MM.1S (cell line): ENCODE data around the gene BRD3OS.

ENCODE experiments used
- DNase-seq: peaks from one replicate; pipeline ENCODE4 v3.0.0-alpha.2; 2015
- H2AFZ ChIP-seq: fragments of 300-600 bp; sonication (generic); 2 replicates; pipeline ENCODE4 v1.6.0; 2016; ENCODE audit warnings: antibody characterized with exemption, low read length
- H3F3A ChIP-seq: fragments of 300-600 bp; sonication (generic); 2 replicates; pipeline ENCODE4 v1.6.1; 2016; ENCODE audit warnings: mild to moderate bottlenecking, antibody characterized with exemption, low read length, moderate library complexity, mixed read lengths; ENCODE audit not compliant: insufficient read depth
- H3K27ac ChIP-seq: fragments of 300-600 bp; sonication (generic); 2 replicates; pipeline ENCODE4 v1.5.1; 2016; ENCODE audit warnings: mild to moderate bottlenecking, low read length
- H3K27me3 ChIP-seq: fragments of 300-600 bp; sonication (generic); replicated peaks from 2 replicates; pipeline ENCODE4 v1.6.0; 2016; ENCODE audit warnings: low read length; ENCODE audit not compliant: insufficient read depth
- H3K36me3 ChIP-seq: fragments of 300-600 bp; sonication (generic); replicated peaks from 2 replicates; pipeline ENCODE4 v1.6.1; 2016; ENCODE audit warnings: mild to moderate bottlenecking, low read length, mixed read lengths; ENCODE audit not compliant: insufficient read depth
- H3K4me1 ChIP-seq: fragments of 300-600 bp; sonication (generic); 2 replicates; pipeline ENCODE4 v1.6.1; 2016; ENCODE audit warnings: low read length, mixed read lengths
- H3K4me2 ChIP-seq: fragments of 300-600 bp; sonication (generic); 2 replicates; pipeline ENCODE4 v1.6.0; 2016; ENCODE audit warnings: low read depth, low read length
- H3K4me3 ChIP-seq: fragments of 300-600 bp; sonication (generic); 2 replicates; pipeline ENCODE4 v1.5.1; 2016; ENCODE audit warnings: low read length, mixed read lengths
- H3K79me2 ChIP-seq: fragments of 300-600 bp; sonication (generic); 2 replicates; pipeline ENCODE4 v1.6.1; 2016; ENCODE audit warnings: mixed run types, low read length, mixed read lengths
- H3K9ac ChIP-seq: fragments of 300-600 bp; sonication (generic); 2 replicates; pipeline ENCODE4 v1.6.1; 2016; ENCODE audit warnings: low read length, mixed read lengths
- H3K9me2 ChIP-seq: fragments of 300-600 bp; sonication (generic); replicated peaks from 2 replicates; pipeline ENCODE4 v1.6.1; 2016; ENCODE audit warnings: mild to moderate bottlenecking, low read length, mixed read lengths; ENCODE audit not compliant: insufficient read depth
- H3K9me3 ChIP-seq: fragments of 300-600 bp; sonication (generic); replicated peaks from 2 replicates; pipeline ENCODE4 v1.6.1; 2016; ENCODE audit warnings: mild to moderate bottlenecking, low read length, mixed read lengths; ENCODE audit not compliant: insufficient read depth
- H4K20me1 ChIP-seq: fragments of 300-600 bp; sonication (generic); 2 replicates; pipeline ENCODE4 v1.6.1; 2016; ENCODE audit warnings: mild to moderate bottlenecking, low read length, moderate library complexity, mixed read lengths; ENCODE audit not compliant: insufficient read depth
- EZH2 ChIP-seq: fragments of 300-600 bp; sonication (generic); optimal IDR thresholded peaks from 2 replicates; pipeline ENCODE3; 2017; ENCODE audit warnings: low read depth, mild to moderate bottlenecking, antibody characterized with exemption, low read length, mixed read lengths
- EZH2phosphoT487 ChIP-seq: fragments of 300-600 bp; sonication (generic); IDR thresholded peaks from 2 replicates; pipeline ENCODE4 v1.6.1; 2018; ENCODE audit warnings: antibody characterized with exemption, low read length
- TF ChIP-seq, protein P1 (sequence below): fragments of 300-600 bp; sonication (generic); IDR thresholded peaks from 2 replicates; pipeline ENCODE4 v1.5.1; 2016; ENCODE audit warnings: antibody characterized with exemption, low read length, mixed read lengths

Gene BRD3OS

DNA sequence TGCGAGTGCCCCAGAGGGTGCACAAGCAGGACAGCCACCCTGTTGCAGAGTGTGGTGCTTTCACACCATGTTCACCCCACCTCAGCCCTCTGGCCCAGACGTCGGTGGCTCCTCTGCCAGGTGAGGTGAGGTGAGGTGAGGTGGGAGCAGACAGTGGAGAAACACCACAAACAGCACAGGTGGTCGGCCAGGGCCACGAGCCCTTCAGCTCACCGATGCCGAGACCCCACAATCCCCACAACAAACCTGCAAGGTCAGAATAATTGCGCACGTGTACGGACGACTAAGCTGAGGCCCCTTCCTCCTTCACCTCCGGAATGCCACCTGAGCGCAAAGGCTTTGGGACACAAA is 32.0 kb downstream of the BRD3OS start:
- no peaks in the 10 kb centered on the region for H3K27me3 ChIP-seq
- H3K4me2 ChIP-seq: no peak overlapping the region
- no peak for DNase-seq
- no peak overlapping the region for H2AFZ ChIP-seq
- TF ChIP-seq, protein P1, sequence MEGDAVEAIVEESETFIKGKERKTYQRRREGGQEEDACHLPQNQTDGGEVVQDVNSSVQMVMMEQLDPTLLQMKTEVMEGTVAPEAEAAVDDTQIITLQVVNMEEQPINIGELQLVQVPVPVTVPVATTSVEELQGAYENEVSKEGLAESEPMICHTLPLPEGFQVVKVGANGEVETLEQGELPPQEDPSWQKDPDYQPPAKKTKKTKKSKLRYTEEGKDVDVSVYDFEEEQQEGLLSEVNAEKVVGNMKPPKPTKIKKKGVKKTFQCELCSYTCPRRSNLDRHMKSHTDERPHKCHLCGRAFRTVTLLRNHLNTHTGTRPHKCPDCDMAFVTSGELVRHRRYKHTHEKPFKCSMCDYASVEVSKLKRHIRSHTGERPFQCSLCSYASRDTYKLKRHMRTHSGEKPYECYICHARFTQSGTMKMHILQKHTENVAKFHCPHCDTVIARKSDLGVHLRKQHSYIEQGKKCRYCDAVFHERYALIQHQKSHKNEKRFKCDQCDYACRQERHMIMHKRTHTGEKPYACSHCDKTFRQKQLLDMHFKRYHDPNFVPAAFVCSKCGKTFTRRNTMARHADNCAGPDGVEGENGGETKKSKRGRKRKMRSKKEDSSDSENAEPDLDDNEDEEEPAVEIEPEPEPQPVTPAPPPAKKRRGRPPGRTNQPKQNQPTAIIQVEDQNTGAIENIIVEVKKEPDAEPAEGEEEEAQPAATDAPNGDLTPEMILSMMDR: no peak
- TF ChIP-seq EZH2 (no peak), EZH2phosphoT487 (no peak)
- no peaks in the 10 kb centered on the region for H3K9me3 ChIP-seq
- no peaks in the 10 kb centered on the region for H3K36me3 ChIP-seq
- peaks cover 15% of the 10 kb centered on the region for H3K79me2 ChIP-seq
- H3K27ac ChIP-seq: no peak overlapping the region
- no peaks in the 10 kb centered on the region for H3F3A ChIP-seq
- peaks cover 21% of the 10 kb centered on the region for H3K4me1 ChIP-seq
- no peaks in the 10 kb centered on the region for H3K9me2 ChIP-seq
- H3K4me3 ChIP-seq: no peak overlapping the region
- H3K9ac ChIP-seq: no peak overlapping the region
- peaks cover 5% of the 10 kb centered on the region; the same call in 1 of the 2 replicates for H4K20me1 ChIP-seq

DNA sequence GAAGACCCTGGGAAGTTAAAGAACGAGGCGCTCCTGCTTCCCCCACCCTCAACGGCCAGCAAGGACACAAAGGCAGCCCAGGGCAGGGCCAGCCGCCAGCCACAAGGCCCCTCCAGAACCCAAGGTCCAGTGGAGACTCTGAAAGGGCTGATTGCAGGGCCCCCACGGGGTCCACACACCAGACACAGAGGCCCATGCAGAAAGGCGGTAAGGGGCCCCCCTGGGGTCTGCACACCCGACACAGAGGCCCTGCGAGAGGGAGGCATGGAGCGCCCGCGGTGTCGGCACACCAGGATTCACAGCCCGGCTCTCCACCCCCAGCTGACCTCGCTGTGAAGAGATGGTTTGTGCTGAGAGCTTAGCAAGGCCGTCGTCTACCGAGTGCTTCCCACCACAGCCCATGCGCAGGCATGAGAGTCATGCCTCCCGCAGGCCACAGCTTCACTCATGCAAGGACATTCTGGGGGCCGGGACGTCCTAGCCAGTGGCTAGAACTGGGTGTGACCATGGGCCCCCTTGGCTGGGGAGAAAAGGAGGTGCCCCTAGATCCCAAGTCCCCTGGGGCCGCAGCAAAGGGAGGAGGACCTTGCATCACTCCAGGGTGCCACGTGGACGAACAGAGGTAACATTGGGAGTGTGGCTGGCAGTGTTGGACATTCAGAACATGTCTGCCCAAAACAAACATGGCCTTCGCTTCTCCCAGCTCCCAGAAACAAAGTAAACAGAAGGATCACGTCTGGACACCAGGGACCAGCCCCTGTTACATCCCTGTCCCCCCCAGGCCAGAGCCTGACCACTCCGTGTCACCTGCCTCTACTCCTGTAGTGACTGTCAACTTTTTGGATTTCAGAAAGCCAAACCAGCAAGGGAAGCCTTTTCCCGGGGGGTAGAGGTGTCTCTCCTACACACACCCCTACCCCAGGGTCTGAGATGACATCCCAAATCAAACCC is 32.7 kb downstream of the BRD3OS start:
- H4K20me1 ChIP-seq: peaks cover 5% of the 10 kb centered on the region; the same call in 1 of the 2 replicates
- TF ChIP-seq, protein P1: no peak
- TF ChIP-seq EZH2phosphoT487: no peak
- no peak for TF ChIP-seq EZH2

DNA sequence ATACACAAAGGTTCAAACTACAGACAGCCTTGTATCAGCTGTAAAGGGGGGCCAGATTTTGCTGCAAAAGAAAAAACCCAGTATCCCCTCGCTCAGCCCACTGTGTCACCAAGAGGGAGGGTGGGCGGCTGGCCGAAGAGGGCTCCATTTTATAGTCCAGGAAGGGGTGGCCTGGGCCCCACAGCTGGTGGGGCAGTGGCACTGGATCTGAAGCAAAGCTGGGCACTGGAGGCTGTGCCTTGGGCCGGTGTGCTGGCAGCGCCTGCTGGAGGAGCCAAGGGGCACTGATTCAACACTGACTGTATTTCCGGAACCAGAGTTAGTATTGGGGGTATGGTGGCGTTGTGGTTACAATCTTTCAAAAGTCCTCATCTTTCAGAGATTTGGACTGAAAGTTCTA is 33.4 kb downstream of the BRD3OS start:
- no peaks in the 10 kb centered on the region for H3F3A ChIP-seq
- peaks cover 15% of the 10 kb centered on the region for H3K79me2 ChIP-seq
- TF ChIP-seq, protein P1: no peak
- TF ChIP-seq EZH2 (no peak), EZH2phosphoT487 (no peak)
- no peak overlapping the region for H3K4me2 ChIP-seq
- no peak overlapping the region for H2AFZ ChIP-seq
- no peak overlapping the region for H3K27ac ChIP-seq
- H3K9me3 ChIP-seq: no peaks in the 10 kb centered on the region
- peaks cover 5% of the 10 kb centered on the region; the same call in 1 of the 2 replicates for H4K20me1 ChIP-seq
- H3K9me2 ChIP-seq: no peaks in the 10 kb centered on the region
- H3K4me1 ChIP-seq: peaks cover 21% of the 10 kb centered on the region
- H3K9ac ChIP-seq: no peak overlapping the region
- no peaks in the 10 kb centered on the region for H3K27me3 ChIP-seq
- H3K36me3 ChIP-seq: no peaks in the 10 kb centered on the region
- no peak for DNase-seq
- H3K4me3 ChIP-seq: no peak overlapping the region

More for the DNA sequence above, 32.7 kb downstream of the BRD3OS start:
- Histone ChIP-seq H3F3A (no peaks in the 10 kb centered on the region), H3K79me2 (peaks cover 15% of the 10 kb centered on the region), H3K9ac (no peak overlapping the region), H3K9me3 (no peaks in the 10 kb centered on the region), H2AFZ (no peak overlapping the region), H3K4me1 (peaks cover 21% of the 10 kb centered on the region), H3K9me2 (no peaks in the 10 kb centered on the region), H3K27me3 (no peaks in the 10 kb centered on the region), H3K36me3 (no peaks in the 10 kb centered on the region), H3K4me2 (no peak overlapping the region), H3K27ac (no peak overlapping the region), H3K4me3 (no peak overlapping the region)
- no peak for DNase-seq
